ENCODE results near the gene METTL15. TPM values are rescaled to one million over a fixed set of nuclear protein-coding genes. Genes with fewer than 3 reads are reported as not detected.
"Not testable (repeated sequence)": the region's sequence is repeated elsewhere in the genome, so short reads cannot be mapped to it uniquely, and the experiment has no call there.

METTL15 gene
- total and polyA plus RNA-seq, 4 donors, result 3.4 to 36.3 (median 9.0) TPM

DNA sequence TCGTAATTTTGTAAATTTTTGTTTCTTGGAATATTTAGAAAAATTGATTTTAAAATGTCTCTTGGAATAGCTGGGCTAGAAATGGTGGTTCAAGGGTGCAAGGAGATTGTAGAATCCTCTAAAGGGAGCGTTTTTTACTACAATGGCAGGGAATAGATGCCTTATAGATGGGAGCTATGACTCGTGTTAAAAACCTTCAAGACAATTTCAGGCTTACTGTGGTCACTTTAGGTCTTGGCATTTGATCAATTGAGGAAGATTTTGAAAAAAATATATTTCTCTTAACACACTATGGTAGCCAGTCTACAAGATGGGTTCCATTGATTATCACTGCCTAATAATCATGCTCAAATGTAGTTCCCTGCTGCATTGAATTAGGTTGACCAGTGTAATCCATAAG lies 25.0 kb downstream of the METTL15 start:
- DNase-seq (no peak), ATAC-seq (ENCODE audit: insufficient read depth, low FRiP score) (no peak)
- TF ChIP-seq CTCF (IDR thresholded peaks at IDR 0.05; ENCODE audit: control extremely low read depth, extremely low read depth), result no peak
- Histone ChIP-seq H3K4me3 (no peak overlapping the region), H3K27ac (ENCODE audit: low read depth in 1 of 2, low read length in 1 of 2) (no peak overlapping the region), H3K27me3 (ENCODE audit: control insufficient read depth in 3 of 3, insufficient read depth in 3 of 3, low read length in 2 of 3) (no peaks in the 10 kb centered on the region), H3K9ac (ENCODE audit: insufficient read depth in 1 of 2, low read length in 2 of 2) (no peak overlapping the region), H3K4me1 (ENCODE audit: control insufficient read depth in 5 of 5, insufficient read depth in 5 of 5, low read length in 5 of 5) (no peaks in the 10 kb centered on the region), H3K36me3 (ENCODE audit: control insufficient read depth in 4 of 4, insufficient read depth in 4 of 4, low read length in 4 of 4) (peaks cover 0 to 7% (median 2%) of the 10 kb centered on the region in 4 donors), H3K9me3 (ENCODE audit: control insufficient read depth in 4 of 4, insufficient read depth in 3 of 4, low read length in 3 of 4) (peaks cover 0 to 8% (median 0%) of the 10 kb centered on the region in 4 donors)
- 95 to 97% methylated on average over 3 of the region's 3 CpGs for WGBS, 2 donors

- H3K27ac ChIP-seq (ENCODE audit: low read depth in 1 of 2, low read length in 1 of 2); H3K4me1 ChIP-seq (ENCODE audit: control insufficient read depth in 5 of 5, insufficient read depth in 5 of 5, low read length in 5 of 5); H3K9ac ChIP-seq (ENCODE audit: insufficient read depth in 1 of 2, low read length in 2 of 2); H3K27me3 ChIP-seq (ENCODE audit: control insufficient read depth in 3 of 3, insufficient read depth in 3 of 3, low read length in 2 of 3); DNase-seq; H3K4me3 ChIP-seq; ATAC-seq (ENCODE audit: insufficient read depth, low FRiP score); H3K36me3 ChIP-seq (ENCODE audit: control insufficient read depth in 4 of 4, insufficient read depth in 4 of 4, low read length in 4 of 4): not testable (repeated sequence)
- WGBS, 2 donors, result 91 to 98% methylated on average over 4 of the region's 4 CpGs
- peaks cover 0 to 23% (median 8%) of the 10 kb centered on the region in 4 donors for H3K9me3 ChIP-seq (ENCODE audit: control insufficient read depth in 4 of 4, insufficient read depth in 3 of 4, low read length in 3 of 4)
These were observed 28.0 kb downstream of the METTL15 start for GRCh38 chr11:28136157-28136556.

DNA sequence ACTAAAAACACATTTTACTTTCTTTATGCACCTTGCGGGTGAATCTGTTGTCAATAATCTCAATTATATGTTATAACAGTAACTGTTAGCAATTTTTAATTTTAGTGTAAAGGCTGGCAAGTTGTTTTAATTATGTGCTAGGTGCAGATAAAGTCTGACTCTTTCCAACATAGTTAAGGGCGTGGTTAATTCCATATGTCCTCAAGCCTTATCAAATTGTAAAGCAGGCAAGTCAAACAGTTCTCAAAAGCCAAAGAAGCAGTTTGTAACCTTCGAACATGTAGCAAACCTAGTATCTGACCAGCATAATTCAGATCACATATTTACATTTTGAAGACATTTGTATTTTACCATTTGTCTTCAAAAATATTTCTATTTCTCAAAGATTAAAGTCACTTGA lies 29.2 kb downstream of the METTL15 start:
- Histone ChIP-seq H3K36me3 (ENCODE audit: control insufficient read depth in 4 of 4, insufficient read depth in 4 of 4, low read length in 4 of 4) (peaks cover 0 to 8% (median 5%) of the 10 kb centered on the region in 4 donors), H3K9ac (ENCODE audit: insufficient read depth in 1 of 2, low read length in 2 of 2) (no peak overlapping the region), H3K9me3 (ENCODE audit: control insufficient read depth in 4 of 4, insufficient read depth in 3 of 4, low read length in 3 of 4) (peaks cover 0 to 23% (median 8%) of the 10 kb centered on the region in 4 donors), H3K27ac (ENCODE audit: low read depth in 1 of 2, low read length in 1 of 2) (no peak overlapping the region), H3K27me3 (ENCODE audit: control insufficient read depth in 3 of 3, insufficient read depth in 3 of 3, low read length in 2 of 3) (no peaks in the 10 kb centered on the region), H3K4me3 (no peak overlapping the region), H3K4me1 (ENCODE audit: control insufficient read depth in 5 of 5, insufficient read depth in 5 of 5, low read length in 5 of 5) (no peaks in the 10 kb centered on the region)
- ATAC-seq (ENCODE audit: insufficient read depth, low FRiP score) (no peak), DNase-seq (no peak)
- no peak for TF ChIP-seq CTCF (IDR thresholded peaks at IDR 0.05; ENCODE audit: control extremely low read depth, extremely low read depth)
- WGBS, 2 donors, result 96 to 98% methylated on average over 3 of the region's 3 CpGs

DNA sequence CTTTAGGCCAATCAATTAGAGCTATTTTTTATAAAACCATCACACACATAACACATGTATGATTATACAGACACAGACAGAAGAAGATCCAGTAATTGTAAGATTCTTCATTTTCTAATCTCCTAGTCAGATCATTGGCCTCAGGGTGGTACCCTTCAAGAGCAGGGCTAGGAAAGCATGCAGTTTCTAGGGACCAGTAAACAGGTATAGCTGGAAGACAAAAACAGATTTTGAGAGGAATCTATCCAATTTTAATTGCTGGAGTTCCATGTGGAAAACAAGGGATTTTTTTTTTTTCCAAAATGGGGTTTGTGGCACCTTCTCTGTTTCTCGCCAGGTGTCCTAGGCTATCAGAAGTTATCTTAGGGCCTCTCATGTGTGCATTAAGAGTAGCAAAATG lies 29.6 kb downstream of the METTL15 start:
- no peak overlapping the region for H3K27ac ChIP-seq (ENCODE audit: low read depth in 1 of 2, low read length in 1 of 2)
- WGBS, 2 donors, result 96 to 99% methylated on average over 1 of the region's 1 CpG
- peaks cover 0 to 23% (median 8%) of the 10 kb centered on the region in 4 donors for H3K9me3 ChIP-seq (ENCODE audit: control insufficient read depth in 4 of 4, insufficient read depth in 3 of 4, low read length in 3 of 4)
- no peak overlapping the region for H3K9ac ChIP-seq (ENCODE audit: insufficient read depth in 1 of 2, low read length in 2 of 2)
- no peaks in the 10 kb centered on the region for H3K4me1 ChIP-seq (ENCODE audit: control insufficient read depth in 5 of 5, insufficient read depth in 5 of 5, low read length in 5 of 5)
- ATAC-seq (ENCODE audit: insufficient read depth, low FRiP score), result no peak
- TF ChIP-seq CTCF (IDR thresholded peaks at IDR 0.05; ENCODE audit: control extremely low read depth, extremely low read depth), result no peak
- no peaks in the 10 kb centered on the region for H3K27me3 ChIP-seq (ENCODE audit: control insufficient read depth in 3 of 3, insufficient read depth in 3 of 3, low read length in 2 of 3)
- DNase-seq, result no peak
- H3K4me3 ChIP-seq, result no peak overlapping the region
- peaks cover 0 to 8% (median 5%) of the 10 kb centered on the region in 4 donors for H3K36me3 ChIP-seq (ENCODE audit: control insufficient read depth in 4 of 4, insufficient read depth in 4 of 4, low read length in 4 of 4)
